ENCODE measurements around the gene PROX1.
A peak's percentile ranks its signal among the peaks of the same experiment; 100 is the strongest.

Gene PROX1

DNA sequence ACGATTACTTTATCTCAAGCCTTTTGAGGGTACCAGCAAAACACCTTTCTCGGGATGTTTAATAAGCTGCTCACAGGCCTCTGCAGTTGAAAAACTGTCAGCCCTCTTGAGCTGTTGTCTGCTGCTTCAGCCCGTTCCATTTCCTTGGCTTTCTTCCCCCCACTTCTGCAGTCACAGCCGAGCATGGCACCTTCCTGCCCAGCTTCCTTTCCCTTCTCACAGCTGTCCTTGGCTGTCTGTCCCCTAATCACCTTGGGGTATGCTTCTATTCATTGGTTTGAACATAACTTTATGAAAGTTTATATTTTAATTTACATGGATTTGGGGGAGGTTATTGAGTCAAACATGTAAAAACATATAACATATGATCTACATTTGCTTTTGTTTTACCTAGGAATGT lies 6.9 kb upstream of the PROX1 start:
- peaks cover 34% of the 10 kb centered on the region for H3K4me1 ChIP-seq (ENCODE audit: control insufficient read depth, insufficient read depth, low read length, poor library complexity, severe bottlenecking)
- 26 to 68% methylated on average over 3 of the region's 4 CpGs for WGBS, 2 experiments (ENCODE audit: insufficient coverage in 2 of 2)
- H3K9me3 ChIP-seq (ENCODE audit: control insufficient read depth, low read length) = no peaks in the 10 kb centered on the region

GRCh38 chr1:213982289-213982671 lies 5.5 kb upstream of the PROX1 start:
- H3K4me3 ChIP-seq (ENCODE audit: extremely low read depth, insufficient read depth, low read length, poor library complexity, severe bottlenecking) = peak overlapping the region; percentile 35
- no peaks in the 10 kb centered on the region for H3K9me3 ChIP-seq (ENCODE audit: control insufficient read depth, low read length)
- no peaks in the 10 kb centered on the region for H3K36me3 ChIP-seq (ENCODE audit: control insufficient read depth, insufficient read depth, low read length)
- 0 to 13% methylated on average over 2 to 3 of the region's 8 CpGs for WGBS, 2 experiments (ENCODE audit: insufficient coverage in 2 of 2)
- no peak overlapping the region for H3K27ac ChIP-seq (ENCODE audit: low read depth, low read length, severe bottlenecking)
- H3K4me1 ChIP-seq (ENCODE audit: control insufficient read depth, insufficient read depth, low read length, poor library complexity, severe bottlenecking) = peaks cover 38% of the 10 kb centered on the region

More for the DNA sequence above, 6.9 kb upstream of the PROX1 start:
- H3K27ac ChIP-seq (ENCODE audit: low read depth, low read length, severe bottlenecking) = no peak overlapping the region
- H3K4me3 ChIP-seq (ENCODE audit: extremely low read depth, insufficient read depth, low read length, poor library complexity, severe bottlenecking) = no peak overlapping the region
- H3K36me3 ChIP-seq (ENCODE audit: control insufficient read depth, insufficient read depth, low read length) = no peaks in the 10 kb centered on the region

DNA sequence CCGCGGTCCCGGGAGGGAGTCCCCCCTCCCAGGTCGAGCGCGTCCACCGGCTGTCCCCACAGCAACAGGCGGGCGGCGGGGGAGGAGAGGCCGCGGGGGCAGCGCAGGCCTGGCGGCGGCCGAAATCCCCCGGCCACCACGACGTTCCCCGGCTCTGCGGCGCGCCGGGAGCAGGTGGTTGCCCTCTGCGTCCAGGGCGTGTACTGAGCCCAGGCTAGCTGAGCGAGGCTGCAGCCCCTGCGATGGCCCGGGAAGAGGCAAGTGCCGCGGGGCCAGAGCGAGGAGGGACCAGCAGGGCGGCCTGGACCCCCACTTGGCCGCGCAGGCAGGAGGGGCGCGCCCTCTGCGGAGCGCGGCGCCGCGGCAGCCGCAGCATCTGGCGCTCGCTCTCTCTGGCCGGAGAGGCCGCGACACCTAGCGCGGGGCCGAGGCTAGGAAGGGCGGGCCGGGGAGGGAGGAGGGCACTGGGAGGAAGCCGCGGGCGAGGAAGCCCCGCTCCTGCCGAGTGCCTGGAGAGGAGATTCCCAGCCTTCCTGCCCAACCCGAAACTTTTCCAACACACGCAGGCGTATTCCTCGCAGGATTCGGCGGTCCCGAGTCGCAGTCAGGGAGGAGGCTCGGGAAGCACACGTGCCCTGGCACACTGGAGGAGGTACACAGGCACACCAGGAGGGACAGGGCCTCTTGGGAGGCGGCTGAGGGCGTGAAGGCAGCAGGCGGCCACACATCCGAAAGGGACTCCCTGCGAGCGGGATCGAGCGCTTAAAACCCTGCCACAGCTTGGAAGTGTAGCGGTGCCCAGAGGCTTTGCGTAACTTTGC lies 4.9 kb upstream of the PROX1 start:
- Histone ChIP-seq H3K4me3 (ENCODE audit: extremely low read depth, insufficient read depth, low read length, poor library complexity, severe bottlenecking) (peak overlapping the region; percentile 35), H3K27ac (ENCODE audit: low read depth, low read length, severe bottlenecking) (no peak overlapping the region), H3K9me3 (ENCODE audit: control insufficient read depth, low read length) (no peaks in the 10 kb centered on the region), H3K36me3 (ENCODE audit: control insufficient read depth, insufficient read depth, low read length) (no peaks in the 10 kb centered on the region), H3K4me1 (ENCODE audit: control insufficient read depth, insufficient read depth, low read length, poor library complexity, severe bottlenecking) (peaks cover 32% of the 10 kb centered on the region)
- 0 to 2% methylated on average over 48 to 54 of the region's 79 CpGs for WGBS, 2 experiments (ENCODE audit: insufficient coverage in 2 of 2)

DNA sequence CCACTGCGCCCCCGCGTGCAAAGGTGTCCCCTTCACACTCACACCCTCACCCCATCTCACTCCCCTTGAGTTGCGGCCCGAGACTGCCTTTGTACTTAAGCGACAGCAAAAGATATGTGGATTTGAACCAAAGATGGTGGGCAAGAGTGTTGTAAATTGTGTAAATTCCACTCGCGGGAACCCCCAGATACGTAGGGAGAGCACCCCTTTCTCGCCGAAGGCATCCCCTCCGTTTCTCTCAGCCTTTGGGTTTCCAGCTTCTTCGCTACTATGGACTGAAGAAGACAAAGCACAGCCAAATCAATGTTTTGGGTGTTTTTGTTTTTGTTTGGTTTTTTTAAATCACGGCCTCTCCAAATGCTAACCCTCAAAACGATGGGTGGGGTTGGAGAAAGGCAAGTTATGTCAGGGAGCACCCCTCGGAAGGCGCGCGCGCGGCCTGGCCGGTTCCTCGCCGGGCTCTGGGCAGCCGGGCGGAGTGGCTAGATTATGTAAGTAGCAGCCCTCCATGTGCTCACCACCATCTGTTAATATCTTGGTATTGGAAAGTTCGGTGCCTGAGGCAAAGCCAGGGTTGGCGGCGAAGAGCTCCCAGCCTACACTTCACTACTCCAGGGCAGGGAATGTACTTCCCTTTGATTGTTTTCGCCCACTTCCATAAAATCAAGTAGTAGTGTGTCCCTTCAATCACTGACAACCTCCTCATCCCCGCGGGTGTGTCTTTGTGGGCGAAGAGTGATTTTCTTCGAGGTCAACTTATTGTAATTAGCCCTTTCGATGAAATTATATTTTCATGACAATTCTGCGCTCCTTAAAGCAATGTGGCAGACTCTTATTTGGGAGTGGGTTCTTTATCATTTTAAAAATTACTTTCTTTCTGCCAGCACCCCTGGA lies 4.0 kb upstream of the PROX1 start:
- Histone ChIP-seq H3K4me1 (ENCODE audit: control insufficient read depth, insufficient read depth, low read length, poor library complexity, severe bottlenecking) (peaks cover 29% of the 10 kb centered on the region), H3K36me3 (ENCODE audit: control insufficient read depth, insufficient read depth, low read length) (no peaks in the 10 kb centered on the region), H3K9me3 (ENCODE audit: control insufficient read depth, low read length) (no peaks in the 10 kb centered on the region), H3K4me3 (ENCODE audit: extremely low read depth, insufficient read depth, low read length, poor library complexity, severe bottlenecking) (peak overlapping the region; percentile 35), H3K27ac (ENCODE audit: low read depth, low read length, severe bottlenecking) (no peak overlapping the region)
- WGBS, 2 experiments (ENCODE audit: insufficient coverage in 2 of 2) = 3 to 10% methylated on average over 8 to 19 of the region's 36 CpGs

DNA sequence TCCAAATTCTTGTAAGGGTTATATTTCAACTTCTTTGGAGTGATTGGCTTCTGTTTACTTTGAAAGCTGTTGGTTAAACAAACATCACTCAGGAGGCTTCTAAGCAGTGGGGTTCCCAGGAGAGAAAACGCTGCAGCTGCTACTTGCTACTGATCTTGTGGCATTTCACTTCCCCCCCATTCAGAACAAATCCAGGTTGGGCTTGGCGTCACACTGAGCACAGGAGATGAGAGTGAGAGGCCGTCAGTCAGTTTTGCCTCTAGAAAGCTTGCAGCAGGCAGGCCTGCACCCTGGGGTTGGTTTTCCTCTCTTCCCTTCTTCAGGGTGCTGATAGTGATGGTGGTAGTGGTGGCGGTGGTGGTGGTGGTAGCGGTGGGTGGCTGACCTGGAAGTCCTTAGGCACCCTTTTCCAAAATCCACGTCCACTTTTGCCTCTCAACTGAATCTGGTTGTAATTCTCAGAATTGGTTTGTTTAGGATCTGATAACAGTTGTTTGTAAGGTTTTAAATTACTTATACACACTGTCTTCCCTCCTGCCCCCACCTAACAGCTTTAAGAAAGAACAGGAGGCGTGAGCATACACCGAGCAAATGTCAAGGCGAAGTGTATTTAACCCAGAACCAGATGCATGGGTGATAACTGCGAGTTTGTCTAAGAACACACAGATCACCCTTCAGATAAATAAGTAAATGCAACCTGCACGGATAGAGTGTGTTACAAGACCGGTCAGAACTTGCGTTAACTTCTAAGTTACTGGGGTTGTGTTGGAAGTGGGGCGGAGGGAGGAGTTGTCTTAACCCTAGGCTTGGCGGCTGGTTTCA lies 3.2 kb upstream of the PROX1 start:
- Histone ChIP-seq H3K36me3 (ENCODE audit: control insufficient read depth, insufficient read depth, low read length) (no peaks in the 10 kb centered on the region), H3K9me3 (ENCODE audit: control insufficient read depth, low read length) (no peaks in the 10 kb centered on the region), H3K4me3 (ENCODE audit: extremely low read depth, insufficient read depth, low read length, poor library complexity, severe bottlenecking) (no peak overlapping the region), H3K4me1 (ENCODE audit: control insufficient read depth, insufficient read depth, low read length, poor library complexity, severe bottlenecking) (peaks cover 29% of the 10 kb centered on the region), H3K27ac (ENCODE audit: low read depth, low read length, severe bottlenecking) (no peak overlapping the region)
- WGBS, 2 experiments (ENCODE audit: insufficient coverage in 2 of 2) = 0 to 3% methylated on average over 2 to 5 of the region's 15 CpGs

DNA sequence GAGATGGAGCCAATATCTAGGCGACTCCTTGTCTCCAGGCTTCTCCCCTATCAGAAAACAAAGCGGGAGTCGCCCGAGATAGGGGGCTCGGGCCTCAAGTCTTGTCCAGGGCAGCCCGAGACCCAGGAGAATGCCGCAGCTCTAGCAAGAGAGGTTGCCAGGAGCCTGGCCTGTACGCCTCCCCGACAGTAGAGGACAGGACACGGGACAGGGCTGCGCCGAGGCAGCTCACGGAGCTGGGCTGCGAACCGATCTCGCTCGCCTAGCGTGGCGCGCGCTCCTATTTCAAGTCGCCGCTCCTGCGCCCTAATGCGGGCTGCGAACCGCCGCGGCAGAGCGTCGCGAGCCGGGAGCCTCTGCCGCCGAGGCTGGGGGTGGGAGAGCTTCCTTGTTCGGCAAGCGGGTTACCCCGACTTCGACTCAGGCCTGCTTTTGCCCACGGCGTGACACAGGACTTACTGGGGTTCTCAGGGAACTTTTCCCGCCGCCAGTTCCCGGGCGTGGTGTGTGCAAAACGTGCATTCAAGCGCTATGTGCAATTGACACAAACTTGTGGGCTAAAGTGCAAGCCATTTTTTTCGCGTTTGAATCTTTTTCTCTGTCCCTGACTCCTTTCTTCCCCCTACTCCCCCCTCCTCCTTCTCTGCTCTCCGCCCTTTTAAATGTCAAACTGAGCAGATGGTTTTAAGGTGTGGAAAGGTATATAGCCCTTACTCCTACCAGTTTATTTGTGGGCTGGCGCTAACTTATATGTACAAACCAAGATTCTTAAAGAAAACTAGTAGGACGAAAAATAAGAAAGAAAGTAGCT lies 2.4 kb upstream of the PROX1 start:
- Histone ChIP-seq H3K4me3 (ENCODE audit: extremely low read depth, insufficient read depth, low read length, poor library complexity, severe bottlenecking) (peak overlapping the region; percentile 65), H3K27ac (ENCODE audit: low read depth, low read length, severe bottlenecking) (no peak overlapping the region), H3K36me3 (ENCODE audit: control insufficient read depth, insufficient read depth, low read length) (no peaks in the 10 kb centered on the region), H3K9me3 (ENCODE audit: control insufficient read depth, low read length) (no peaks in the 10 kb centered on the region), H3K4me1 (ENCODE audit: control insufficient read depth, insufficient read depth, low read length, poor library complexity, severe bottlenecking) (peaks cover 31% of the 10 kb centered on the region)
- WGBS, 2 experiments (ENCODE audit: insufficient coverage in 2 of 2) = 1% methylated on average over 39 to 44 of the region's 52 CpGs

GRCh38 chr1:213986020-213986924 lies 1.5 kb upstream of the PROX1 start:
- peaks cover 30% of the 10 kb centered on the region for H3K4me1 ChIP-seq (ENCODE audit: control insufficient read depth, insufficient read depth, low read length, poor library complexity, severe bottlenecking)
- H3K9me3 ChIP-seq (ENCODE audit: control insufficient read depth, low read length) = no peaks in the 10 kb centered on the region
- WGBS, 2 experiments (ENCODE audit: insufficient coverage in 2 of 2) = 0 to 5% methylated on average over 8 to 20 of the region's 31 CpGs
- no peaks in the 10 kb centered on the region for H3K36me3 ChIP-seq (ENCODE audit: control insufficient read depth, insufficient read depth, low read length)
- no peak overlapping the region for H3K27ac ChIP-seq (ENCODE audit: low read depth, low read length, severe bottlenecking)
- peak overlapping the region; percentile 65 for H3K4me3 ChIP-seq (ENCODE audit: extremely low read depth, insufficient read depth, low read length, poor library complexity, severe bottlenecking)

GRCh38 chr1:213986925-213987250 lies 885 bp upstream of the PROX1 start:
- H3K27ac ChIP-seq (ENCODE audit: low read depth, low read length, severe bottlenecking) = no peak overlapping the region
- no peaks in the 10 kb centered on the region for H3K9me3 ChIP-seq (ENCODE audit: control insufficient read depth, low read length)
- WGBS, 2 experiments (ENCODE audit: insufficient coverage in 2 of 2) = 4 to 7% methylated on average over 3 to 4 of the region's 6 CpGs
- no peaks in the 10 kb centered on the region for H3K36me3 ChIP-seq (ENCODE audit: control insufficient read depth, insufficient read depth, low read length)
- H3K4me3 ChIP-seq (ENCODE audit: extremely low read depth, insufficient read depth, low read length, poor library complexity, severe bottlenecking) = peak overlapping the region; percentile 65
- H3K4me1 ChIP-seq (ENCODE audit: control insufficient read depth, insufficient read depth, low read length, poor library complexity, severe bottlenecking) = peaks cover 30% of the 10 kb centered on the region

DNA sequence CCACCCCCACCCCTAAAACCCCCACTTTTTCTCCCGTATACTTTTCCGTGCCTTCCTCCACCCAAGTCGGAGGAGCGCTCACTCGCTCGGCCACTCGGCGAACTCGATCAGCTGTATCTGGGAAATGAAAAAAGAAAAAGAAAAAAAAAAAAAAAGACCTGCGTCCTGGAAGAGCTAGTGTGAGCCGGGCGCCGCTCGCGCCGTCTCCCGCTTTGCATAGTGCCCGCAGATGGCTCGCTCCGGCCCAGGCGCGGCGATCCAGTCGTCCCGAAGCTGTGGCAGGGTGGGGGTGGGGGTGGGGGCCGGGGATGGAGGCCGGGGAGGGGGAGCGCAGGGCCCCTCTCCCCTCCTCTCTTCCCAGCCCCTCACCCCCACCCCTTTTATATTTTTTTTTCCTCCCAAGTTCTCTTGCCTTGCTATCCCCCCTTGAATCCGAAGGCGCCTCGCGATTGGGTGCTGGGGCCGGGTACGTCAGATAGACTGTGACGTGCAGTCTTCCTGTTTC lies 299 bp upstream of the PROX1 start:
- no peaks in the 10 kb centered on the region for H3K36me3 ChIP-seq (ENCODE audit: control insufficient read depth, insufficient read depth, low read length)
- peaks cover 29% of the 10 kb centered on the region for H3K4me1 ChIP-seq (ENCODE audit: control insufficient read depth, insufficient read depth, low read length, poor library complexity, severe bottlenecking)
- H3K27ac ChIP-seq (ENCODE audit: low read depth, low read length, severe bottlenecking) = peak overlapping the region; percentile 79
- peak overlapping the region; percentile 65 for H3K4me3 ChIP-seq (ENCODE audit: extremely low read depth, insufficient read depth, low read length, poor library complexity, severe bottlenecking)
- WGBS, 2 experiments (ENCODE audit: insufficient coverage in 2 of 2) = 0% methylated on average over 7 of the region's 35 CpGs
- H3K9me3 ChIP-seq (ENCODE audit: control insufficient read depth, low read length) = no peaks in the 10 kb centered on the region

Data from mesodermal cell (in vitro differentiated cells).